ENCODE data around the gene PRUNE2.

PRUNE2 gene

GRCh38 chr9:76613974-76614373 is 291.9 kb downstream of the PRUNE2 start:
- Histone ChIP-seq H3K4me2 (ENCODE audit: insufficient read depth, low read length) (no peak overlapping the region), H3K9ac (ENCODE audit: low read depth, low read length) (no peak overlapping the region), H2AFZ (ENCODE audit: low read depth, low read length) (no peak overlapping the region), H3K4me3 (ENCODE audit: low read depth in 1 of 2, low read length in 2 of 2) (no peak overlapping the region), H3K27ac (ENCODE audit: low read length) (no peak overlapping the region), H3K27me3 (ENCODE audit: insufficient read depth, low read length, poor library complexity) (no peaks in the 10 kb centered on the region), H3K79me2 (ENCODE audit: insufficient read depth, low read length) (no peaks in the 10 kb centered on the region), H3K9me3 (ENCODE audit: insufficient read depth, low read length, severe bottlenecking) (no peaks in the 10 kb centered on the region), H3K4me1 (ENCODE audit: insufficient read depth, low read length) (no peaks in the 10 kb centered on the region), H3K36me3 (ENCODE audit: insufficient read depth, low read length) (no peaks in the 10 kb centered on the region), H4K20me1 (ENCODE audit: insufficient read depth, low read length) (no peaks in the 10 kb centered on the region)
- no peak for TF ChIP-seq EZH2 (IDR thresholded peaks at IDR 0.05; ENCODE audit: borderline replicate concordance, low read depth, low read length, severe bottlenecking)
- TF ChIP-seq, protein P1, sequence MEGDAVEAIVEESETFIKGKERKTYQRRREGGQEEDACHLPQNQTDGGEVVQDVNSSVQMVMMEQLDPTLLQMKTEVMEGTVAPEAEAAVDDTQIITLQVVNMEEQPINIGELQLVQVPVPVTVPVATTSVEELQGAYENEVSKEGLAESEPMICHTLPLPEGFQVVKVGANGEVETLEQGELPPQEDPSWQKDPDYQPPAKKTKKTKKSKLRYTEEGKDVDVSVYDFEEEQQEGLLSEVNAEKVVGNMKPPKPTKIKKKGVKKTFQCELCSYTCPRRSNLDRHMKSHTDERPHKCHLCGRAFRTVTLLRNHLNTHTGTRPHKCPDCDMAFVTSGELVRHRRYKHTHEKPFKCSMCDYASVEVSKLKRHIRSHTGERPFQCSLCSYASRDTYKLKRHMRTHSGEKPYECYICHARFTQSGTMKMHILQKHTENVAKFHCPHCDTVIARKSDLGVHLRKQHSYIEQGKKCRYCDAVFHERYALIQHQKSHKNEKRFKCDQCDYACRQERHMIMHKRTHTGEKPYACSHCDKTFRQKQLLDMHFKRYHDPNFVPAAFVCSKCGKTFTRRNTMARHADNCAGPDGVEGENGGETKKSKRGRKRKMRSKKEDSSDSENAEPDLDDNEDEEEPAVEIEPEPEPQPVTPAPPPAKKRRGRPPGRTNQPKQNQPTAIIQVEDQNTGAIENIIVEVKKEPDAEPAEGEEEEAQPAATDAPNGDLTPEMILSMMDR (IDR thresholded peaks at IDR 0.05; ENCODE audit: borderline replicate concordance, extremely low read depth, low read length, poor library complexity, severe bottlenecking), result no peak
- DNase-seq (no peak), ATAC-seq (ENCODE audit: insufficient read depth, low read depth) (no peak)

- Histone ChIP-seq H3K4me3 (ENCODE audit: low read depth in 1 of 2, low read length in 2 of 2) (no peak overlapping the region), H2AFZ (ENCODE audit: low read depth, low read length) (no peak overlapping the region), H4K20me1 (ENCODE audit: insufficient read depth, low read length) (no peaks in the 10 kb centered on the region), H3K4me1 (ENCODE audit: insufficient read depth, low read length) (no peaks in the 10 kb centered on the region), H3K27ac (ENCODE audit: low read length) (no peak overlapping the region), H3K79me2 (ENCODE audit: insufficient read depth, low read length) (no peaks in the 10 kb centered on the region), H3K27me3 (ENCODE audit: insufficient read depth, low read length, poor library complexity) (no peaks in the 10 kb centered on the region), H3K9ac (ENCODE audit: low read depth, low read length) (no peak overlapping the region), H3K9me3 (ENCODE audit: insufficient read depth, low read length, severe bottlenecking) (no peaks in the 10 kb centered on the region), H3K4me2 (ENCODE audit: insufficient read depth, low read length) (no peak overlapping the region), H3K36me3 (ENCODE audit: insufficient read depth, low read length) (no peaks in the 10 kb centered on the region)
- TF ChIP-seq EZH2 (IDR thresholded peaks at IDR 0.05; ENCODE audit: borderline replicate concordance, low read depth, low read length, severe bottlenecking), result no peak
- TF ChIP-seq, protein P1 (IDR thresholded peaks at IDR 0.05; ENCODE audit: borderline replicate concordance, extremely low read depth, low read length, poor library complexity, severe bottlenecking), result no peak
- ATAC-seq (ENCODE audit: insufficient read depth, low read depth) (no peak), DNase-seq (no peak)
These were observed 292.6 kb downstream of the PRUNE2 start for GRCh38 chr9:76613150-76613781.

GRCh38 chr9:76610011-76610352 is 295.9 kb downstream of the PRUNE2 start:
- ATAC-seq (ENCODE audit: insufficient read depth, low read depth) (no peak), DNase-seq (no peak)
- H3K9me3 ChIP-seq (ENCODE audit: insufficient read depth, low read length, severe bottlenecking), result no peaks in the 10 kb centered on the region
- H3K4me1 ChIP-seq (ENCODE audit: insufficient read depth, low read length), result no peaks in the 10 kb centered on the region
- H3K27me3 ChIP-seq (ENCODE audit: insufficient read depth, low read length, poor library complexity), result no peaks in the 10 kb centered on the region
- no peak overlapping the region for H3K9ac ChIP-seq (ENCODE audit: low read depth, low read length)
- H3K4me2 ChIP-seq (ENCODE audit: insufficient read depth, low read length), result no peak overlapping the region
- H3K27ac ChIP-seq (ENCODE audit: low read length), result no peak overlapping the region
- no peaks in the 10 kb centered on the region for H4K20me1 ChIP-seq (ENCODE audit: insufficient read depth, low read length)
- H3K4me3 ChIP-seq (ENCODE audit: low read depth in 1 of 2, low read length in 2 of 2), result no peak overlapping the region
- H2AFZ ChIP-seq (ENCODE audit: low read depth, low read length), result no peak overlapping the region
- no peaks in the 10 kb centered on the region for H3K36me3 ChIP-seq (ENCODE audit: insufficient read depth, low read length)
- TF ChIP-seq EZH2 (IDR thresholded peaks at IDR 0.05; ENCODE audit: borderline replicate concordance, low read depth, low read length, severe bottlenecking), result no peak
- TF ChIP-seq, protein P1 (IDR thresholded peaks at IDR 0.05; ENCODE audit: borderline replicate concordance, extremely low read depth, low read length, poor library complexity, severe bottlenecking), result no peak
- H3K79me2 ChIP-seq (ENCODE audit: insufficient read depth, low read length), result no peaks in the 10 kb centered on the region
